NB4 (cell line): ENCODE data around the gene SPOCK2.

ENCODE experiments used
- CTCF ChIP-seq: IDR thresholded peaks from one replicate; pipeline ENCODE4 v1.5.1; 2012; ENCODE audit warnings: low read depth, low read length
- POLR2A ChIP-seq: IDR thresholded peaks from 2 replicates; pipeline ENCODE4 v1.6.1; 2011; ENCODE audit warnings: mild to moderate bottlenecking; ENCODE audit not compliant: insufficient read length; ENCODE audit errors: extremely low read depth

DNA sequence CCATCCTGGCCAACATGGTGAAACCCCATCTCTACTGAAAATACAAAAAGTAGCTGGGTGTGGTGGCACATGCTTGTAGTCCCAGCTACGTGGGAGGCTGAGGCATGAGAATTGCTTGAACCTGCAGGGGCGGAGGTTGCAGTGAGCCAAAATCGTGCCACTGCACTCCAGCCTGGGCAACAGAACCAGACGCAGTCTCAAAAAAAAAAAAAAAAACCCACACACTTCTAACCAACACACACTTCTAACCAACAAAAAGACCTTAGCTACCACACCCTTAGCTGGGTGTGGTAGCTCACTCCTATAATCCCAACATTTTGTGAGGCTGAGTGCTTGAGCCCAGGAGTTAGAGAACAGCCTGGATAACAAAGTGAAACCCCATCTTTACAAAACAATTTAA, 33.9 kb upstream of the SPOCK2 start:
- TF ChIP-seq CTCF (no peak), POLR2A (no peak)
